GM18951 (cell line): ENCODE results near the gene C20orf141.

Experiments
- POLR2A ChIP-seq: IDR thresholded peaks from 4 replicates; pipeline ENCODE4 v1.6.1; 2011; ENCODE audit warnings: mild to moderate bottlenecking; ENCODE audit not compliant: insufficient read length, insufficient read depth; ENCODE audit errors: extremely low read depth
- in situ Hi-C: fragments of 300-500 bp; cut with MboI; formaldehyde crosslinking; loops from one replicate; pipeline ENCODE4 v1.12.0; 2022; ENCODE audit warnings: low sequenced_read_pairs, mixed read lengths, inconsistent platforms; ENCODE audit not compliant: unreplicated experiment

Gene C20orf141

DNA sequence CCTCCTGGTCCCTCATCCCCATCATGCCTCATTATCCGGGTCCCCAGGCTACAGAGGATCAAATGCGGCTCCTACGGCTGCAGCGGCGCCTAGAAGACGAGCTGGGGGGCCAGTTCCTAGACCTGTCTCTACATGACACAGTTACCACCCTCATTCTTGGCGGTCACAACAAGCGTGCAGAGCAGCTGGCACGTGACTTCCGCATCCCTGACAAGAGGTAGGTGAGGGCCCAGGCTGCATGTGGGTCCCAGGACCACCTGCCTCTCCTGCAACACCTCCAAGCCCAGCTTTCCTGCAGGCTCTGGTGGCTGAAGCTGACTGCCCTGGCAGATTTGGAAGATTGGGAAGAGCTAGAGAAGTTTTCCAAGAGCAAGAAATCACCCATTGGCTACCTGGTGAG lies 50.3 kb downstream of the C20orf141 start:
- TF ChIP-seq POLR2A: no peak
- in situ Hi-C loops: no loop called here
